A549 (cell line): ENCODE results near the gene CIAO3. TPM values are rescaled to one million over a fixed set of nuclear protein-coding genes. Genes with fewer than 3 reads are reported as not detected.

Source experiments
- ATAC-seq, 2 experiments: fragments of 200-7000 bp in 1 of 2; fragments of >200 bp in 1 of 2; cut with Nextera tagmentation in 1 of 2; cut with Tn5 transposase in 1 of 2; 3 replicates each; pipeline versions ENCODE4 v1.8.0 to v1.9.1; 2018 to 2020; ENCODE audit warnings: mild to moderate bottlenecking in 1 of 2, moderate library complexity in 1 of 2
- CTCF ChIA-PET: fragments of 300-600 bp; sonication (Branson Sonifier 250); formaldehyde crosslinking; extraction: SDS; loops from one replicate; lab custom pipeline; 2021; ENCODE audit warnings: antibody characterized with exemption, inconsistent platforms; lab: Yijun Ruan, JAX
- POLR2A ChIA-PET: fragments of 350-600 bp; formaldehyde crosslinking; extraction: SDS; loops from one replicate; lab custom pipeline; 2021; ENCODE audit warnings: antibody characterized with exemption, inconsistent platforms; lab: Yijun Ruan, JAX
- DNase-seq, 2 experiments: peaks; one replicate each; pipeline versions ENCODE4 v3.0.0 to v3.0.0-alpha.2; 2011 to 2016; ENCODE audit warnings: low read depth in 1 of 2, low spot score in 1 of 2
- FAIRE-seq: peaks from 2 replicates; lab custom pipeline; 2011; peaks lifted over from hg19 to GRCh38; lab: Jason Lieb, UNC
- H3K27ac ChIP-seq, 2 experiments: fragments of >200 bp; sonication (Bioruptor Twin); formaldehyde crosslinking; 3 replicates each; pipeline ENCODE4 v1.5.1; 2016 to 2017
- H3K4me1 ChIP-seq: fragments of >200 bp; sonication (Bioruptor Twin); formaldehyde crosslinking; 3 replicates; pipeline ENCODE4 v1.6.1; 2016
- H3K4me2 ChIP-seq: fragments of >200 bp; sonication (Bioruptor Twin); formaldehyde crosslinking; 3 replicates; pipeline ENCODE4 v1.6.1; 2016
- H3K4me3 ChIP-seq: fragments of >200 bp; sonication (Bioruptor Twin); formaldehyde crosslinking; 3 replicates; pipeline ENCODE4 v1.5.1; 2016
- H3K9me3 ChIP-seq: fragments of >200 bp; sonication (Bioruptor Twin); formaldehyde crosslinking; 3 replicates; pipeline ENCODE4 v1.6.1; 2016
- CBX2 ChIP-seq: fragments of 200-600 bp; sonication (generic); IDR thresholded peaks from 2 replicates; pipeline ENCODE4 v1.6.1; 2016; ENCODE audit warnings: low read depth, mild to moderate bottlenecking, borderline replicate concordance
- CBX8 ChIP-seq: fragments of 200-600 bp; sonication (generic); IDR thresholded peaks from 2 replicates; pipeline ENCODE4 v1.6.1; 2016
- CEBPB ChIP-seq, 2 experiments: fragments of >200 bp in 1 of 2; sonication (Bioruptor Twin) in 1 of 2; formaldehyde crosslinking in 1 of 2; IDR thresholded peaks; 2 replicates each; pipeline ENCODE4 v1.6.1; 2012 to 2016
- EP300 ChIP-seq, 2 experiments: fragments of >200 bp; sonication (Bioruptor Twin); formaldehyde crosslinking; IDR thresholded peaks; 2 replicates in 1 of 2; 3 replicates in 1 of 2; pipeline ENCODE4 v1.6.1; 2016 to 2017
- GATA3 ChIP-seq: IDR thresholded peaks from 2 replicates; pipeline ENCODE4 v1.6.1; 2012; ENCODE audit warnings: borderline replicate concordance
- NFE2L2 ChIP-seq: fragments of 150-350 bp; conservative IDR thresholded peaks from 2 replicates; pipeline ENCODE4 v1.6.1; 2014; ENCODE audit warnings: low read length
- NR3C1 ChIP-seq: fragments of >200 bp; sonication (Bioruptor Twin); formaldehyde crosslinking; IDR thresholded peaks from 3 replicates; pipeline ENCODE4 v1.6.1; 2017
- POLR2A ChIP-seq: IDR thresholded peaks from 2 replicates; pipeline ENCODE4 v1.6.1; 2012; ENCODE audit warnings: mild to moderate bottlenecking, low read length
- RNF2 ChIP-seq: fragments of 200-600 bp; sonication (generic); IDR thresholded peaks from 2 replicates; pipeline ENCODE4 v1.6.1; 2016; ENCODE audit warnings: low read depth, mild to moderate bottlenecking, antibody characterized with exemption, moderate library complexity, borderline replicate concordance
- WGBS: methylation state at CpG from one replicate; pipeline ENCODE4 v1.1.6; 2017; ENCODE audit errors: missing lambda C conversion rate; 5-methylcytosine and 5-hydroxymethylcytosine counted together
- polyA plus RNA-seq, 4 experiments: library from polyadenylated mRNA; depleted of rRNA in 3 of 4; stranded (reverse); fragments of >200 nt; fragmentation: RNase III in 1 of 4; extraction: RNeasy Plus Mini Kit Qiagen cat#74134 plus additional on column Dnase treatment in 1 of 4; gene quantifications; 2 replicates in 3 of 4; 3 replicates in 1 of 4; pipeline ENCODE4 v1.2.3, GENCODE V29; 2011 to 2017
- TF ChIP-seq, protein P1 (sequence below): IDR thresholded peaks from 2 replicates; pipeline ENCODE4 v1.6.1; 2012
- TF ChIP-seq, protein P2 (sequence below): IDR thresholded peaks from 2 replicates; pipeline ENCODE4 v1.6.1; 2012; ENCODE audit warnings: low read depth, borderline replicate concordance
- TF ChIP-seq, protein P3 (sequence below): fragments of 450-650 bp; IDR thresholded peaks from 2 replicates; pipeline ENCODE4 v1.6.1; 2014; ENCODE audit warnings: antibody characterized with exemption
- TF ChIP-seq, protein P4 (sequence below): IDR thresholded peaks from 2 replicates; pipeline ENCODE4 v1.6.1; 2012
- TF ChIP-seq, protein P5 (sequence below): fragments of 150-350 bp; IDR thresholded peaks from 2 replicates; pipeline ENCODE4 v1.6.1; 2014; ENCODE audit warnings: low read depth, mild to moderate bottlenecking, low read length

Gene CIAO3
- polyA plus RNA-seq, 2 of the 4 experiments (the other 2 are of a cell fraction): 17.4 to 23.0 TPM

DNA sequence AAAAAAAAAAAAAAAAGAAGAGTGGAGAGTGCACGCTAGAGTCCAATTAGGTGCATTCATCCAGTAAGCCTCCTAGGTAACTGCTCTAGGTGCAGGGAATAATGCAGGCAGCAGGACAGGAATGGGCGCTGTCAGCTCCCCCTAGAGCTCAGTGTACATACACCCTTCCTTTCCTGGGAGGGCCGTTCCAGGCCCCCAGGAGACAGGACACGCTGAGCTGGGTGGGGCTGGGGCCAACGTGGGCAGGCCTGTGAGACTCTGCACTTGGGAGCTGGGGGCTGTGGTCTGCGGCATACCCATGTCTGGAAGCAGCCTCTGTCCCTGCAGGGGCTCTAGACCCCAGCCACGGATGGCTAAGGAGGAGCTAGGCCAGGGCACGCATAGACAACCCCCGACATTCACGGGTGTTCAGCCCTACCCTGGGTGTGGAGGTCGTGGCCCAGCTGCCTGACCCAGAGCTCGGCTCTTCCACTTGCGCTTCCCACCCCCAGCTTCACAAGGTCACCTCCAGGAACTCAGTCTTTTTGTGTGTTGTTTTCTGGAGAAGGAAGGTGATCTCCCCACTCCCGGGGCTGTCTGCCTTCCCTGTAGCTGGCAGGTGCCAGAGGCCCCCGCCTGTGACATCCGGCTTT lies 20.9 kb downstream of the CIAO3 start (continued):
- no peak for TF ChIP-seq CBX8

DNA sequence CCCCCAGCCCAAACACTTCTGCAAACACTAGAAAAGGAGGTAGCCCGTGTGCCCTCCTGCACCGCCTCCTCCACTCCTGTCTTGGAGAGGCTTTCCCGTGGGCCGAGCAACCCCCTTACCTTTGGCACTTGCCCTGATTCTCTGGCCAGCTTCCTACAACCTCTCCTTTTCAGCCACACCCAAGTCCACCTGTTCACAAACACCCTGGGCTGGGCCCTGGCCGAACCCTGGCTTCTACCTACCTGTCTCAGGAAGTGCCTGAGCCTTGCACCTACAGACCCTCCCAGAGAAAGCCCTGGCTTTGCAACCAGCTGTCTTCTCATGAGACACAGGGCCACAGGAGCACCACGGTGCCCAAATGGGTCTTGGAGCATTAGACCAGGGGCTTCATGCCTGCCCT lies 21.9 kb downstream of the CIAO3 start:
- H3K4me2 ChIP-seq: peak overlapping the region; percentile 94
- peak overlapping the region; percentile 8 to 98; a peak in 3 of 6 replicates for H3K27ac ChIP-seq
- H3K9me3 ChIP-seq: no peaks in the 10 kb centered on the region
- no peak for FAIRE-seq
- H3K4me1 ChIP-seq: peaks cover 57% of the 10 kb centered on the region
- ChIA-PET CTCF (interaction anchor here (3.9 to 28.0 kb wide), 3 partner anchors 4 to 67 kb away, joined by 29 to 656 read pairs (median 656); partner anchors contain the start of genes ANTKMT, CCDC78, CIAO3 and FBXL16), POLR2A (no interaction called here)
- ATAC-seq: no peak
- WGBS: 85% methylated on average over 6 of the region's 6 CpGs
- DNase-seq: no peak
- H3K4me3 ChIP-seq: no peak overlapping the region
- TF ChIP-seq, protein P1, sequence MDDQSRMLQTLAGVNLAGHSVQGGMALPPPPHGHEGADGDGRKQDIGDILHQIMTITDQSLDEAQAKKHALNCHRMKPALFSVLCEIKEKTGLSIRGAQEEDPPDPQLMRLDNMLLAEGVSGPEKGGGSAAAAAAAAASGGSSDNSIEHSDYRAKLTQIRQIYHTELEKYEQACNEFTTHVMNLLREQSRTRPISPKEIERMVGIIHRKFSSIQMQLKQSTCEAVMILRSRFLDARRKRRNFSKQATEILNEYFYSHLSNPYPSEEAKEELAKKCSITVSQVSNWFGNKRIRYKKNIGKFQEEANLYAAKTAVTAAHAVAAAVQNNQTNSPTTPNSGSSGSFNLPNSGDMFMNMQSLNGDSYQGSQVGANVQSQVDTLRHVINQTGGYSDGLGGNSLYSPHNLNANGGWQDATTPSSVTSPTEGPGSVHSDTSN: peak; percentile 16; the same call in 1 of the 2 replicates
- TF ChIP-seq, protein P2, sequence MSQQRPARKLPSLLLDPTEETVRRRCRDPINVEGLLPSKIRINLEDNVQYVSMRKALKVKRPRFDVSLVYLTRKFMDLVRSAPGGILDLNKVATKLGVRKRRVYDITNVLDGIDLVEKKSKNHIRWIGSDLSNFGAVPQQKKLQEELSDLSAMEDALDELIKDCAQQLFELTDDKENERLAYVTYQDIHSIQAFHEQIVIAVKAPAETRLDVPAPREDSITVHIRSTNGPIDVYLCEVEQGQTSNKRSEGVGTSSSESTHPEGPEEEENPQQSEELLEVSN: no peak

DNA sequence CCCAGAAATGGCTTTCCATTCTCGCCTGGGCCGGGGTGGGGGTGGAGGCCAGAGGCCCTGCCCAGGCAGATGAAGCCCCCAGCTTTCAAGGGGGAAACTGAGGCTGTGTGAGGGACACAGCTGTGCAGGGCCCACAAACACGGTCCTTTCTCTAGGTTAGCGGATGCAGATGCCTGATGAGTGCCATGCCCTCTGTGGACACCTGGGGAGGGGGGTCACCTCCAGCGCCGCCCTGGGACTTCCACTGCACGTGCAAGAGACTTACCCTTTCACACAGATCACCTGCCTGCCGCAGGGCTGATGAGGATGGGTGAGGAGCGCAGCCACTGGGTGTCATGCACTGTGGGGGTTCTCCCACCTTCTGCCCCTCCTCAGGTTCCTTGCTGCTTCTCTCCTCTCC lies 22.4 kb downstream of the CIAO3 start:
- Histone ChIP-seq H3K9me3 (no peaks in the 10 kb centered on the region), H3K4me1 (peaks cover 62% of the 10 kb centered on the region), H3K4me3 (no peak overlapping the region), H3K4me2 (no peak overlapping the region; the same call in 2 of the 3 replicates), H3K27ac (peak overlapping the region in 1 of 2 experiments; percentile 99; a peak in 2 of 6 replicates)
- DNase-seq (no peak), ATAC-seq (no peak), FAIRE-seq (no peak)
- ChIA-PET CTCF (interaction anchor here (12.2 to 28.0 kb wide), 3 partner anchors 4 to 68 kb away, joined by 169 to 656 read pairs (median 656); partner anchors contain the start of genes ANTKMT, CCDC78, CHTF18 and CIAO3), POLR2A (no interaction called here)
- TF ChIP-seq, protein P3, sequence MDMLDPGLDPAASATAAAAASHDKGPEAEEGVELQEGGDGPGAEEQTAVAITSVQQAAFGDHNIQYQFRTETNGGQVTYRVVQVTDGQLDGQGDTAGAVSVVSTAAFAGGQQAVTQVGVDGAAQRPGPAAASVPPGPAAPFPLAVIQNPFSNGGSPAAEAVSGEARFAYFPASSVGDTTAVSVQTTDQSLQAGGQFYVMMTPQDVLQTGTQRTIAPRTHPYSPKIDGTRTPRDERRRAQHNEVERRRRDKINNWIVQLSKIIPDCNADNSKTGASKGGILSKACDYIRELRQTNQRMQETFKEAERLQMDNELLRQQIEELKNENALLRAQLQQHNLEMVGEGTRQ: no peak
- TF ChIP-seq, protein P4, sequence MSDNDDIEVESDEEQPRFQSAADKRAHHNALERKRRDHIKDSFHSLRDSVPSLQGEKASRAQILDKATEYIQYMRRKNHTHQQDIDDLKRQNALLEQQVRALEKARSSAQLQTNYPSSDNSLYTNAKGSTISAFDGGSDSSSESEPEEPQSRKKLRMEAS: no peak
- 0 out of 2 replicates have a peak, but pooled peaks have one; percentile 23 for TF ChIP-seq POLR2A
- TF ChIP-seq CBX2: no peak
- TF ChIP-seq NR3C1: no peak
- TF ChIP-seq EP300 (IDR thresholded peaks at IDR 0.05): no peak
- TF ChIP-seq, protein P1: no peak; the same call in 1 of the 2 replicates
- WGBS: 87% methylated on average over 7 of the region's 9 CpGs

DNA sequence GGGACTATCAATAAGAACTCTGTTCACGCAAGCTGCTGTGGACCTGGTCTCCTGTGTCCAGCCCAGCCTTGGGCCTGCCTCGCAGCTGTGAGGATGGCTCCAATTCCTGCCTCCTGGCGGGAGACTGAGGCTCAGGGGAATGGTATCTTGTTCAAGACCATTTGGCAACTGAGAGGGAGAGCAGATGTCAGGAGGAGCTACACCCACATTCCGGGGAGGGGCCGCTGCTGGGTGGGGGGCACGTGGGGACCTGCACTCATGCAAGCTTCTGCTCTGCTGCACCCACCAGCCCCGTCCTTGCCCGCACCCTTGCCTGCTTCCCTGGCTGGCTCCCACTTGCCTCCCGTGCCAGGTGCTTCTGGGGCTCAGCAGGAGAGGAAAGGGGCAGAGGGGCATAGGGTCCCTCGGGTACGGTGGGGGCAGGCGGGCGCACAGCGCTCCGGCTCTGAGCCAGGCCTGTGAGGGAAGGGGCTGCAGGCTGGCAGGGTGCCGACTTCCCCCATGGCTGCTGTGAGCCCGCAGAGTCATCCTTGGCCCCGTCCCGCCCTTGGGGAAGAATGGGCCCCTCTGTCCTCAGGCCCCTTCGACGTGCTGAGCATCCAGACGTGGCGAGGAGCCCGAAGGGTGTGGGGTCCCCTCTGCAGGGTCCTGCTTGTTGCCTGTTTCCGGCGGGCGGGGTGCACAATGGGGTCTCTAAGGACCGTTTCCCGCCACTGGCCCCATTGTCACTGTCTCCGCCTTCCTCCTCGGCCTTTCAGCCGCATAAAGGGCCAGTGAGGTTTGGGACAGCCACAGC lies 23.1 kb downstream of the CIAO3 start:
- ChIA-PET CTCF (interaction anchor here (2.1 to 25.1 kb wide), 5 partner anchors 10 to 69 kb away, joined by 7 to 656 read pairs (median 15); partner anchors contain the start of genes ANTKMT, CCDC78, CHTF18 and CIAO3), POLR2A (no interaction called here)
- Histone ChIP-seq H3K9me3 (no peaks in the 10 kb centered on the region), H3K4me1 (peaks cover 67% of the 10 kb centered on the region), H3K4me3 (no peak overlapping the region), H3K4me2 (peak overlapping the region; percentile 94; the same call in 1 of the 3 replicates), H3K27ac (peak overlapping the region in 1 of 2 experiments; percentile 99; a peak in 3 of 6 replicates)
- DNase-seq: no peak
- FAIRE-seq: no peak
- ATAC-seq: no peak
- TF ChIP-seq, protein P1: no peak; the same call in 1 of the 2 replicates
- TF ChIP-seq RNF2 (no peak), NR3C1 (no peak), CEBPB (IDR thresholded peaks at IDR 0.05) (no peak), GATA3 (no peak), NFE2L2 (no peak)
- TF ChIP-seq, protein P5, sequence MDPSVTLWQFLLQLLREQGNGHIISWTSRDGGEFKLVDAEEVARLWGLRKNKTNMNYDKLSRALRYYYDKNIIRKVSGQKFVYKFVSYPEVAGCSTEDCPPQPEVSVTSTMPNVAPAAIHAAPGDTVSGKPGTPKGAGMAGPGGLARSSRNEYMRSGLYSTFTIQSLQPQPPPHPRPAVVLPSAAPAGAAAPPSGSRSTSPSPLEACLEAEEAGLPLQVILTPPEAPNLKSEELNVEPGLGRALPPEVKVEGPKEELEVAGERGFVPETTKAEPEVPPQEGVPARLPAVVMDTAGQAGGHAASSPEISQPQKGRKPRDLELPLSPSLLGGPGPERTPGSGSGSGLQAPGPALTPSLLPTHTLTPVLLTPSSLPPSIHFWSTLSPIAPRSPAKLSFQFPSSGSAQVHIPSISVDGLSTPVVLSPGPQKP: no peak
- WGBS: 88% methylated on average over 30 of the region's 32 CpGs
